HT1080 (cell line): ENCODE measurements around the gene TMEM202. TPM values are rescaled to one million over a fixed set of nuclear protein-coding genes. Genes with fewer than 3 reads are reported as not detected.

Experiments used
- total RNA-seq: library from RNA; depleted of rRNA; stranded (reverse); fragments of >200 nt; shearing (Covaris generic); gene quantifications from 2 replicates; pipeline ENCODE4 v1.2.3, GENCODE V29; 2014; rRNA removed

Gene TMEM202
- total RNA-seq, 1 experiment from 2014 or later: not detected

Other genes starting within 250 kb of the TMEM202 start
- gene GRAMD2A, start 200.5 kb upstream of the TMEM202 start, total RNA-seq: not detected in 2 replicates
- gene PKM, start 167.1 kb upstream of the TMEM202 start, total RNA-seq: 2,547 and 2,922 TPM in 2 replicates
- 21.9 and 27.4 TPM in 2 replicates for gene PARP6, start 125.8 kb upstream of the TMEM202 start, total RNA-seq
- 0.34 TPM in 1 of 2 replicates, not detected in the other for gene CELF6, start 78.1 kb upstream of the TMEM202 start, total RNA-seq
- 75.7 and 83.2 TPM in 2 replicates for gene HEXA, start 22.3 kb upstream of the TMEM202 start, total RNA-seq
- gene ARIH1, start 76.0 kb downstream of the TMEM202 start, total RNA-seq: 39.8 and 50.5 TPM in 2 replicates